OCI-LY1 (cell line): Measurements from ENCODE around the gene DNAJC6.

Experiments used
- H2AFZ ChIP-seq: fragments of 200-600 bp; sonication (generic), shearing (Covaris generic); 2 replicates; pipeline ENCODE4 v1.6.0; 2014; ENCODE audit warnings: antibody characterized with exemption, mild to moderate bottlenecking, low read length
- H3F3A ChIP-seq: fragments of 200-600 bp; sonication (generic), shearing (Covaris generic); 2 replicates; pipeline ENCODE4 v1.6.0; 2014; ENCODE audit warnings: mild to moderate bottlenecking, antibody characterized with exemption, low read length, moderate library complexity; ENCODE audit not compliant: insufficient read depth
- H3K27ac ChIP-seq: fragments of 200-600 bp; sonication (generic); 2 replicates; pipeline ENCODE4 v1.5.1; 2014; ENCODE audit warnings: low read length, mixed run types, mild to moderate bottlenecking, low read depth; ENCODE audit not compliant: poor library complexity, severe bottlenecking
- H3K27me3 ChIP-seq: fragments of 200-600 bp; sonication (generic); 2 replicates; pipeline ENCODE4 v1.6.0; 2014; ENCODE audit warnings: antibody characterized with exemption, mild to moderate bottlenecking, low read length, moderate library complexity; ENCODE audit not compliant: insufficient read depth
- H3K36me3 ChIP-seq: fragments of 200-600 bp; sonication (generic); 2 replicates; pipeline ENCODE4 v1.6.1; 2014; ENCODE audit warnings: mild to moderate bottlenecking, antibody characterized with exemption, low read length, moderate library complexity, mixed read lengths; ENCODE audit not compliant: insufficient read depth
- H3K4me1 ChIP-seq: fragments of 200-600 bp; sonication (generic); 2 replicates; pipeline ENCODE4 v1.5.1; 2014; ENCODE audit warnings: mild to moderate bottlenecking, low read length, moderate library complexity; ENCODE audit not compliant: insufficient read depth, severe bottlenecking
- H3K4me2 ChIP-seq: fragments of 200-600 bp; sonication (generic), shearing (Covaris generic); 2 replicates; pipeline ENCODE4 v1.6.1; 2014; ENCODE audit warnings: low read length
- H3K4me3 ChIP-seq: fragments of 200-600 bp; sonication (generic); 2 replicates; pipeline ENCODE4 v1.5.1; 2014; ENCODE audit warnings: low read length, low read depth, mild to moderate bottlenecking, mixed read lengths; ENCODE audit not compliant: poor library complexity, severe bottlenecking
- H3K79me2 ChIP-seq: fragments of 200-600 bp; shearing (Covaris generic); 2 replicates; pipeline ENCODE4 v1.6.1; 2016; ENCODE audit warnings: mixed run types, low read length, mixed read lengths; ENCODE audit not compliant: insufficient read depth
- H3K9ac ChIP-seq: fragments of 200-600 bp; sonication (generic), shearing (Covaris generic); 2 replicates; pipeline ENCODE4 v1.6.1; 2014; ENCODE audit warnings: mild to moderate bottlenecking, low read length, mixed read lengths
- H3K9me2 ChIP-seq: fragments of 200-600 bp; sonication (generic), shearing (Covaris generic); 2 replicates; pipeline ENCODE4 v1.6.1; 2014; ENCODE audit warnings: low read depth, mild to moderate bottlenecking, low read length, mixed read lengths
- H3K9me3 ChIP-seq: fragments of 200-600 bp; shearing (Covaris generic); 2 replicates; pipeline ENCODE4 v1.6.1; 2014; ENCODE audit warnings: low read length, mixed read lengths
- H4K20me1 ChIP-seq: fragments of 200-600 bp; sonication (generic), shearing (Covaris generic); 2 replicates; pipeline ENCODE4 v1.6.0; 2016; ENCODE audit warnings: mild to moderate bottlenecking, low read length; ENCODE audit not compliant: insufficient read depth
- EZH2 ChIP-seq: fragments of 200-600 bp; sonication (generic), shearing (Covaris generic); IDR thresholded peaks from 2 replicates; pipeline ENCODE4 v1.8.0; 2017; ENCODE audit warnings: borderline replicate concordance, mixed run types, mild to moderate bottlenecking, antibody characterized with exemption, low read length, moderate library complexity, mixed read lengths
- TF ChIP-seq, protein P1 (sequence below): fragments of 200-600 bp; sonication (generic), shearing (Covaris generic); IDR thresholded peaks from 2 replicates; pipeline ENCODE4 v1.5.1; 2017; ENCODE audit warnings: mild to moderate bottlenecking, antibody characterized with exemption, low read length, moderate library complexity, mixed read lengths

DNAJC6 gene

GRCh38 chr1:65355031-65355712 lies 45.8 kb downstream of the DNAJC6 start:
- no peak overlapping the region for H3K4me2 ChIP-seq
- no peaks in the 10 kb centered on the region for H4K20me1 ChIP-seq
- no peaks in the 10 kb centered on the region for H3K36me3 ChIP-seq
- H3K79me2 ChIP-seq: no peaks in the 10 kb centered on the region
- no peak overlapping the region for H3K9ac ChIP-seq
- no peak overlapping the region for H3K4me3 ChIP-seq
- no peaks in the 10 kb centered on the region for H3K27me3 ChIP-seq
- TF ChIP-seq, protein P1, sequence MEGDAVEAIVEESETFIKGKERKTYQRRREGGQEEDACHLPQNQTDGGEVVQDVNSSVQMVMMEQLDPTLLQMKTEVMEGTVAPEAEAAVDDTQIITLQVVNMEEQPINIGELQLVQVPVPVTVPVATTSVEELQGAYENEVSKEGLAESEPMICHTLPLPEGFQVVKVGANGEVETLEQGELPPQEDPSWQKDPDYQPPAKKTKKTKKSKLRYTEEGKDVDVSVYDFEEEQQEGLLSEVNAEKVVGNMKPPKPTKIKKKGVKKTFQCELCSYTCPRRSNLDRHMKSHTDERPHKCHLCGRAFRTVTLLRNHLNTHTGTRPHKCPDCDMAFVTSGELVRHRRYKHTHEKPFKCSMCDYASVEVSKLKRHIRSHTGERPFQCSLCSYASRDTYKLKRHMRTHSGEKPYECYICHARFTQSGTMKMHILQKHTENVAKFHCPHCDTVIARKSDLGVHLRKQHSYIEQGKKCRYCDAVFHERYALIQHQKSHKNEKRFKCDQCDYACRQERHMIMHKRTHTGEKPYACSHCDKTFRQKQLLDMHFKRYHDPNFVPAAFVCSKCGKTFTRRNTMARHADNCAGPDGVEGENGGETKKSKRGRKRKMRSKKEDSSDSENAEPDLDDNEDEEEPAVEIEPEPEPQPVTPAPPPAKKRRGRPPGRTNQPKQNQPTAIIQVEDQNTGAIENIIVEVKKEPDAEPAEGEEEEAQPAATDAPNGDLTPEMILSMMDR: no peak
- TF ChIP-seq EZH2: no peak
- no peaks in the 10 kb centered on the region for H3F3A ChIP-seq
- no peaks in the 10 kb centered on the region for H3K9me3 ChIP-seq
- H3K9me2 ChIP-seq: no peaks in the 10 kb centered on the region
- no peaks in the 10 kb centered on the region for H3K4me1 ChIP-seq
- no peak overlapping the region for H2AFZ ChIP-seq
- H3K27ac ChIP-seq: no peak overlapping the region

DNA sequence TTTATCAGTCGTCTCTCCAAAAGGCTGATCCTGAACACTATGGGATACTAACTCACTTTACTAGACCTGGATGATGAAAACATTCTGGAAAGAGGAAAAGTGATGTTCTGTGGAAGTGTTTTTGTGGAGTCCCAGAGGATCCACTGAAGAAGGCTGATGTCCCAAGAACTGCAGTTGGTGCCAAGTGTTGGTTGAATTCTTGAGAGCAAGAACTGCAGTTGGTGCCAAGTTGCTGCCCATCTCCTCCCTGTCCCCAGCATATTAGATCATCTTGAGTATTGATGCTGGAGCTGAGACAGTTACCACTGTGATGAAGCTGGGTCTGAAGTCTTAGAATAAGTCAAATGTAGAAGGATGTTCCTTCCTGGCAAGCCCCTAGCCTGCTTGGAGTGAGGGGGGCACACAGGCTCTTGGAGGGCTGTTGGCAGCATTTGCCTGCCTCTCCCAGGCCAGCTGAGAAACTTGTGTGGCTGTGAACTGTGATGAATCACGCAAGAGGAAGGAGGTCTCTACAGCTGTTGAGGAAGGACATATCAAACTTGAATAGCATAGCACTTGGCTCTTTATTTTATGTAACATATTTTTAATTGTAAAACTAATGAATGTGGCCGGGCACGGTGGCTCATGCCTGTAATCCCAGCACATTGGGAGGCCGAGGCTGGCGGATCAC lies 48.1 kb downstream of the DNAJC6 start:
- Histone ChIP-seq H3K4me3 (no peak overlapping the region), H3K36me3 (no peaks in the 10 kb centered on the region), H3F3A (no peaks in the 10 kb centered on the region), H3K4me1 (no peaks in the 10 kb centered on the region), H3K4me2 (no peak overlapping the region), H3K9ac (no peak overlapping the region), H2AFZ (no peak overlapping the region), H3K27ac (no peak overlapping the region), H3K9me3 (no peaks in the 10 kb centered on the region), H3K79me2 (no peaks in the 10 kb centered on the region), H3K9me2 (no peaks in the 10 kb centered on the region), H3K27me3 (no peaks in the 10 kb centered on the region), H4K20me1 (no peaks in the 10 kb centered on the region)
- TF ChIP-seq EZH2: no peak

DNA sequence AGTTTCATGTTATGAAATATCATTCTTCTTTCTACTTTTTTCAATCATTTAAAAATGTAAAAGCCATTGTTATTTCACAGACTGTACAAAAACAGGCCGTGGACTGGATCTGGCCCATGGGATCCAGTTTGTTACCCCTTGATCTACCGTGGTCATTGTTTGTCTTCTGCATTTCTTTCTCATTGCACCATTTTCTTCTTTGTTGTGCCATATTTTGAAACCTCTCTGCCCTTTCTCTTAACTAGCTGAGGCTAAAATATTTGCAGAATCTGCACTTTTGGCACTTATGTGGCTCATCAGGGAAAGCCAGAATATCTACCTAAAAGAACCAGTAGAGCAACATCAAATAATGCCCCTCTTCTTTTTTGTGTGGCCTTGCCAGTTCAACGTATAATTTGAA lies 50.5 kb downstream of the DNAJC6 start:
- no peaks in the 10 kb centered on the region for H3K9me3 ChIP-seq
- H3K4me2 ChIP-seq: no peak overlapping the region
- H3K27me3 ChIP-seq: no peaks in the 10 kb centered on the region
- no peak overlapping the region for H3K9ac ChIP-seq
- no peaks in the 10 kb centered on the region for H3F3A ChIP-seq
- no peaks in the 10 kb centered on the region for H3K9me2 ChIP-seq
- no peak overlapping the region for H2AFZ ChIP-seq
- H3K4me3 ChIP-seq: no peak overlapping the region
- H3K79me2 ChIP-seq: no peaks in the 10 kb centered on the region
- H3K4me1 ChIP-seq: no peaks in the 10 kb centered on the region
- no peaks in the 10 kb centered on the region for H4K20me1 ChIP-seq
- H3K36me3 ChIP-seq: no peaks in the 10 kb centered on the region
- no peak overlapping the region for H3K27ac ChIP-seq
- TF ChIP-seq, protein P1: no peak
- TF ChIP-seq EZH2: no peak
